Measurements from ENCODE around the gene PSMD1. TPM values are rescaled to one million over a fixed set of nuclear protein-coding genes. Genes with fewer than 3 reads are reported as not detected.

PSMD1 gene
- total RNA-seq, 1 experiment from 2014 or later, result 245 TPM

DNA sequence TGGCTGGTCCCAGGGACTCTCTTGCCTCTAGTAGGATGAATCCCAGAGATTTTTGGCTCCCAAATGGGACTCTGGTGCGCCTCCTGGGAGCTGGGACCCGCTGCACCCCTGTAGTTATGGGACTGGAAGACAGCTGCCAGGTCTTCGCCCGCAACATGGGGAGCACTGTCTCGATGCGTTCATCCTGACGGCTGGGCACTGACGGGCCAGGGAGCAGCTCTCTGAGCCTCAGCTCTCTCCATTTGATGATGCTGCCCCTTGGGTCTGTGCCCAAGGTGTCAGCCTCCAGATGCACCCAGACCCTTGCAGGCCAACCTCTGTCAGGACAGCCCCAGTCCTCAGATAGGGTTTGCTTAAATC is 132.5 kb downstream of the PSMD1 start:
- no peak for DNase-seq (ENCODE audit: low spot score)

GRCh38 chr2:231189571-231190495 is 133.2 kb downstream of the PSMD1 start:
- H3K4me3 ChIP-seq (ENCODE audit: low read depth, low read length, poor library complexity, severe bottlenecking), result no peak overlapping the region
- TF ChIP-seq EZH2 (IDR thresholded peaks at IDR 0.05; ENCODE audit: borderline replicate concordance, low read depth, low read length, poor library complexity, severe bottlenecking) (no peak), CTCF (conservative IDR thresholded peaks at IDR 0.05; ENCODE audit: low read depth, low read length) (no peak)
- ChIA-PET CTCF (no interaction called here), POLR2A (ENCODE audit: low non-redundant PET) (no interaction called here)
- H3K36me3 ChIP-seq (ENCODE audit: insufficient read depth, low read length, poor library complexity, severe bottlenecking), result no peaks in the 10 kb centered on the region
- no TSS peak for BruUV-seq (replicated peaks)
- no peaks in the 10 kb centered on the region for H3K9me3 ChIP-seq (ENCODE audit: low read depth, low read length, poor library complexity, severe bottlenecking)
- intact Hi-C loops (cut with micrococcal nuclease; ENCODE audit: unreplicated experiment), result no loop called here
- H3K27me3 ChIP-seq (replicated peaks; ENCODE audit: insufficient read depth, low read depth, low read length, poor library complexity), result no peaks in the 10 kb centered on the region
- no peak overlapping the region for H3K27ac ChIP-seq (ENCODE audit: low read depth, low read length, poor library complexity, severe bottlenecking)
- H3K4me1 ChIP-seq (ENCODE audit: insufficient read depth, low read length, poor library complexity, severe bottlenecking), result no peaks in the 10 kb centered on the region
- DNase-seq (ENCODE audit: low spot score), result no peak

More for the DNA sequence above, 132.5 kb downstream of the PSMD1 start:
- no peaks in the 10 kb centered on the region for H3K4me1 ChIP-seq (ENCODE audit: insufficient read depth, low read length, poor library complexity, severe bottlenecking)
- TF ChIP-seq CTCF (conservative IDR thresholded peaks at IDR 0.05; ENCODE audit: low read depth, low read length) (no peak), EZH2 (IDR thresholded peaks at IDR 0.05; ENCODE audit: borderline replicate concordance, low read depth, low read length, poor library complexity, severe bottlenecking) (no peak)
- CTCF ChIA-PET, result no interaction called here
- POLR2A ChIA-PET (ENCODE audit: low non-redundant PET), result no interaction called here
- H3K27ac ChIP-seq (ENCODE audit: low read depth, low read length, poor library complexity, severe bottlenecking), result no peak overlapping the region
- H3K36me3 ChIP-seq (ENCODE audit: insufficient read depth, low read length, poor library complexity, severe bottlenecking), result no peaks in the 10 kb centered on the region
- H3K27me3 ChIP-seq (replicated peaks; ENCODE audit: insufficient read depth, low read depth, low read length, poor library complexity), result no peaks in the 10 kb centered on the region
- no peaks in the 10 kb centered on the region for H3K9me3 ChIP-seq (ENCODE audit: low read depth, low read length, poor library complexity, severe bottlenecking)
- no peak overlapping the region for H3K4me3 ChIP-seq (ENCODE audit: low read depth, low read length, poor library complexity, severe bottlenecking)
- no TSS peak for BruUV-seq (replicated peaks)
- intact Hi-C loops (cut with micrococcal nuclease; ENCODE audit: unreplicated experiment), result no loop called here

- H3K36me3 ChIP-seq (ENCODE audit: insufficient read depth, low read length, poor library complexity, severe bottlenecking), result no peaks in the 10 kb centered on the region
- H3K4me3 ChIP-seq (ENCODE audit: low read depth, low read length, poor library complexity, severe bottlenecking), result no peak overlapping the region
- ChIA-PET CTCF (interaction anchor here (0.7 kb wide), 1 partner anchor 9 kb away, joined by 5 read pairs; no protein-coding TSS in a partner anchor), POLR2A (ENCODE audit: low non-redundant PET) (no interaction called here)
- no peaks in the 10 kb centered on the region for H3K27me3 ChIP-seq (replicated peaks; ENCODE audit: insufficient read depth, low read depth, low read length, poor library complexity)
- no peaks in the 10 kb centered on the region for H3K4me1 ChIP-seq (ENCODE audit: insufficient read depth, low read length, poor library complexity, severe bottlenecking)
- no peak for DNase-seq (ENCODE audit: low spot score)
- TF ChIP-seq CTCF (conservative IDR thresholded peaks at IDR 0.05; ENCODE audit: low read depth, low read length) (no peak), EZH2 (IDR thresholded peaks at IDR 0.05; ENCODE audit: borderline replicate concordance, low read depth, low read length, poor library complexity, severe bottlenecking) (no peak)
- BruUV-seq (replicated peaks), result no TSS peak
- H3K27ac ChIP-seq (ENCODE audit: low read depth, low read length, poor library complexity, severe bottlenecking), result no peak overlapping the region
- no peaks in the 10 kb centered on the region for H3K9me3 ChIP-seq (ENCODE audit: low read depth, low read length, poor library complexity, severe bottlenecking)
- intact Hi-C loops (cut with micrococcal nuclease; ENCODE audit: unreplicated experiment), result no loop called here
These were observed 134.0 kb downstream of the PSMD1 start for GRCh38 chr2:231190531-231191197.
